ENCODE results near the gene ZRANB3. TPM values are rescaled to one million over a fixed set of nuclear protein-coding genes. Genes with fewer than 3 reads are reported as not detected.

ZRANB3 gene
- total RNA-seq, 2 experiments from 2014 or later: 11.6 to 27.0 TPM

- Histone ChIP-seq H4K20me1 (ENCODE audit: insufficient read depth, low read length) (no peaks in the 10 kb centered on the region), H3K36me3 (ENCODE audit: insufficient read depth, low read length) (no peaks in the 10 kb centered on the region), H3K4me1 (ENCODE audit: insufficient read depth, low read length, poor library complexity, severe bottlenecking) (no peaks in the 10 kb centered on the region), H3K9me2 (ENCODE audit: insufficient read depth, low read length) (no peaks in the 10 kb centered on the region), H3K9me3 (ENCODE audit: low read length) (no peaks in the 10 kb centered on the region), H3K4me3 (ENCODE audit: low read depth, low read length, poor library complexity, severe bottlenecking) (no peak overlapping the region), H2AFZ (ENCODE audit: low read length) (no peak overlapping the region), H3K4me2 (ENCODE audit: low read length) (no peak overlapping the region), H3K79me2 (ENCODE audit: insufficient read depth, low read depth, low read length) (no peaks in the 10 kb centered on the region), H3K27ac (ENCODE audit: low read depth, low read length, poor library complexity, severe bottlenecking) (no peak overlapping the region)
- POLR2A ChIA-PET: interaction anchor here (0.7 kb wide), 2 partner anchors 547 to 890 kb away, joined by 3 read pairs; no protein-coding TSS in a partner anchor
- BruUV-seq (replicated peaks): no TSS peak
- TF ChIP-seq EZH2phosphoT487 (IDR thresholded peaks at IDR 0.05; ENCODE audit: borderline replicate concordance, low read depth, low read length) (no peak), CTCF (conservative IDR thresholded peaks at IDR 0.05; ENCODE audit: low read length) (no peak)
- DNase-seq (ENCODE audit: low spot score): no peak
- CTCF ChIA-PET (ENCODE audit: unreplicated experiment): no interaction called here
- intact Hi-C loops (cut with micrococcal nuclease; ENCODE audit: unreplicated experiment): no loop called here
Observed at GRCh38 chr2:135183822-135184221, 347.2 kb downstream of the ZRANB3 start.

- H3K79me2 ChIP-seq (ENCODE audit: insufficient read depth, low read depth, low read length): no peaks in the 10 kb centered on the region
- TF ChIP-seq CTCF (conservative IDR thresholded peaks at IDR 0.05; ENCODE audit: low read length) (no peak), EZH2phosphoT487 (IDR thresholded peaks at IDR 0.05; ENCODE audit: borderline replicate concordance, low read depth, low read length) (no peak)
- no peaks in the 10 kb centered on the region for H3K36me3 ChIP-seq (ENCODE audit: insufficient read depth, low read length)
- DNase-seq (ENCODE audit: low spot score): no peak
- no peak overlapping the region for H3K27ac ChIP-seq (ENCODE audit: low read depth, low read length, poor library complexity, severe bottlenecking)
- H3K9me3 ChIP-seq (ENCODE audit: low read length): no peaks in the 10 kb centered on the region
- intact Hi-C loops (cut with micrococcal nuclease; ENCODE audit: unreplicated experiment): no loop called here
- no peaks in the 10 kb centered on the region for H4K20me1 ChIP-seq (ENCODE audit: insufficient read depth, low read length)
- H3K9me2 ChIP-seq (ENCODE audit: insufficient read depth, low read length): no peaks in the 10 kb centered on the region
- H3K4me1 ChIP-seq (ENCODE audit: insufficient read depth, low read length, poor library complexity, severe bottlenecking): no peaks in the 10 kb centered on the region
- no peak overlapping the region for H2AFZ ChIP-seq (ENCODE audit: low read length)
- ChIA-PET POLR2A (interaction anchor here (0.7 to 1.1 kb wide), 2 partner anchors 9 to 25 kb away, joined by 3 to 4 read pairs; no protein-coding TSS in a partner anchor), CTCF (ENCODE audit: unreplicated experiment) (no interaction called here)
- no TSS peak for BruUV-seq (replicated peaks)
- H3K4me3 ChIP-seq (ENCODE audit: low read depth, low read length, poor library complexity, severe bottlenecking): no peak overlapping the region
- H3K4me2 ChIP-seq (ENCODE audit: low read length): no peak overlapping the region
Observed at GRCh38 chr2:135182601-135183000, 348.4 kb downstream of the ZRANB3 start.

DNA sequence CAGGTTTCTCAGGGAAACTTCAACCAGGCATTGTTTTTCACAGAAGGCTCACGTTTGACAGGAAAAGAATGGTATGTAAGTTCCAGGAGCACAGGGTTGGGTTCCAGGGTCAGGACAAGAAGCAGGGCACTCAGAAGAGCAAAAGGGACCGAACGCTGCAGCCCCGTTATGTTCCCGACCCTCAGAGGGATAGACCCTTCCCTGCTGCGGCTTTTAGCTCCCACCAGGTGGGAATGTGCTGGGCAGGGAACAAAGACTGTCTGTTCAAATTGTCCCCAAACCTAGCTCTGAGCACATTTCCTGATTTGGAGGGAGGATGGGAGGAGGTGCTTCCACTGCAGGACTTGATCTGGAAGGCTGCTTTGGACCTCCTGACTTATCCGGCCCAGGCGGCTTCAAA lies 348.8 kb downstream of the ZRANB3 start:
- Histone ChIP-seq H4K20me1 (ENCODE audit: insufficient read depth, low read length) (no peaks in the 10 kb centered on the region), H3K9me2 (ENCODE audit: insufficient read depth, low read length) (no peaks in the 10 kb centered on the region), H3K9me3 (ENCODE audit: low read length) (no peaks in the 10 kb centered on the region), H3K27ac (ENCODE audit: low read depth, low read length, poor library complexity, severe bottlenecking) (no peak overlapping the region), H3K4me3 (ENCODE audit: low read depth, low read length, poor library complexity, severe bottlenecking) (no peak overlapping the region), H3K79me2 (ENCODE audit: insufficient read depth, low read depth, low read length) (no peaks in the 10 kb centered on the region), H3K36me3 (ENCODE audit: insufficient read depth, low read length) (peaks cover 2% of the 10 kb centered on the region), H3K4me2 (ENCODE audit: low read length) (no peak overlapping the region), H3K4me1 (ENCODE audit: insufficient read depth, low read length, poor library complexity, severe bottlenecking) (no peaks in the 10 kb centered on the region), H2AFZ (ENCODE audit: low read length) (no peak overlapping the region)
- BruUV-seq (replicated peaks): no TSS peak
- no peak for DNase-seq (ENCODE audit: low spot score)
- TF ChIP-seq EZH2phosphoT487 (IDR thresholded peaks at IDR 0.05; ENCODE audit: borderline replicate concordance, low read depth, low read length) (no peak), CTCF (conservative IDR thresholded peaks at IDR 0.05; ENCODE audit: low read length) (no peak)
- intact Hi-C loops (cut with micrococcal nuclease; ENCODE audit: unreplicated experiment): no loop called here
- POLR2A ChIA-PET: interaction anchor here (0.7 to 1.1 kb wide), 2 partner anchors 9 to 25 kb away, joined by 3 to 4 read pairs; no protein-coding TSS in a partner anchor
- CTCF ChIA-PET (ENCODE audit: unreplicated experiment): no interaction called here

Measured in OCI-LY7 (cell line).